Measurements from ENCODE around the gene RAMP1. TPM values are rescaled to one million over a fixed set of nuclear protein-coding genes. Genes with fewer than 3 reads are reported as not detected.

Gene RAMP1
- total RNA-seq, 2 donors from 2014 or later, result 239 to 275 TPM

- H3K4me1 ChIP-seq, result peaks cover 0 to 50% of the 10 kb centered on the region in 2 donors
- DNase-seq (ENCODE audit: low spot score), result no peak
- H3K36me3 ChIP-seq, result no peaks in the 10 kb centered on the region
- H3K4me3 ChIP-seq, result no peak overlapping the region
- H3K27ac ChIP-seq, result peak overlapping the region in 1 of 2 donors; percentile 98
- no peak for TF ChIP-seq CTCF (IDR thresholded peaks at IDR 0.05)
- H3K9me3 ChIP-seq, result no peaks in the 10 kb centered on the region
- H3K27me3 ChIP-seq, result no peaks in the 10 kb centered on the region
Observed at GRCh38 chr2:237892478-237892877, 33.1 kb downstream of the RAMP1 start.

- no peak overlapping the region for H3K4me3 ChIP-seq
- peak overlapping the region in 1 of 2 donors; percentile 98 for H3K27ac ChIP-seq
- H3K27me3 ChIP-seq, result no peaks in the 10 kb centered on the region
- no peaks in the 10 kb centered on the region for H3K36me3 ChIP-seq
- peaks cover 0 to 50% of the 10 kb centered on the region in 2 donors for H3K4me1 ChIP-seq
- H3K9me3 ChIP-seq, result no peaks in the 10 kb centered on the region
- TF ChIP-seq CTCF (IDR thresholded peaks at IDR 0.05), result no peak
- no peak for DNase-seq (ENCODE audit: low spot score)
Observed at GRCh38 chr2:237892984-237893595, 33.7 kb downstream of the RAMP1 start.

GRCh38 chr2:237894396-237894979, 35.1 kb downstream of the RAMP1 start:
- Histone ChIP-seq H3K27ac (peak overlapping the region; percentile 90 to 98), H3K27me3 (no peaks in the 10 kb centered on the region), H3K4me1 (peaks cover 0 to 53% of the 10 kb centered on the region in 2 donors), H3K36me3 (no peaks in the 10 kb centered on the region), H3K9me3 (no peaks in the 10 kb centered on the region), H3K4me3 (no peak overlapping the region)
- DNase-seq (ENCODE audit: low spot score), result no peak
- TF ChIP-seq CTCF (IDR thresholded peaks at IDR 0.05), result no peak

- peaks cover 0 to 53% of the 10 kb centered on the region in 2 donors for H3K4me1 ChIP-seq
- no peak for DNase-seq (ENCODE audit: low spot score)
- TF ChIP-seq CTCF (IDR thresholded peaks at IDR 0.05), result no peak
- no peaks in the 10 kb centered on the region for H3K36me3 ChIP-seq
- peak overlapping the region; percentile 90 to 98 for H3K27ac ChIP-seq
- H3K27me3 ChIP-seq, result no peaks in the 10 kb centered on the region
- no peak overlapping the region for H3K4me3 ChIP-seq
- no peaks in the 10 kb centered on the region for H3K9me3 ChIP-seq
Observed at GRCh38 chr2:237894986-237895543, 35.6 kb downstream of the RAMP1 start.

GRCh38 chr2:237895544-237896506, 36.4 kb downstream of the RAMP1 start:
- Histone ChIP-seq H3K36me3 (no peaks in the 10 kb centered on the region), H3K4me1 (peaks cover 0 to 55% of the 10 kb centered on the region in 2 donors), H3K4me3 (no peak overlapping the region), H3K9me3 (no peaks in the 10 kb centered on the region), H3K27ac (peak overlapping the region; percentile 90 to 98), H3K27me3 (no peaks in the 10 kb centered on the region)
- peak; percentile 71 for DNase-seq (ENCODE audit: low spot score)
- TF ChIP-seq CTCF (IDR thresholded peaks at IDR 0.05), result no peak

All from right atrium auricular region (tissue), 2 donors.